Dermis microvascular lymphatic vessel endothelial cell (primary cell): ENCODE results near the gene AKR7A3. TPM values are rescaled to one million over a fixed set of nuclear protein-coding genes. Genes with fewer than 3 reads are reported as not detected.
A peak's percentile ranks its signal among the peaks of the same experiment; 100 is the strongest.

Experiments used
- DNase-seq, 2 donors: peaks; one replicate each; pipeline versions ENCODE4 v3.0.0 to v3.0.0-alpha.2; 2010; ENCODE audit warnings: low read depth in 2 of 2
- total RNA-seq: library from RNA; depleted of rRNA; stranded (reverse); fragments of >200 nt; gene quantifications from 2 replicates; pipeline ENCODE4 v1.2.1, GENCODE V29; 2014

The AKR7A3 gene
- total RNA-seq, 1 donor from 2014 or later = 0.13 TPM

DNA sequence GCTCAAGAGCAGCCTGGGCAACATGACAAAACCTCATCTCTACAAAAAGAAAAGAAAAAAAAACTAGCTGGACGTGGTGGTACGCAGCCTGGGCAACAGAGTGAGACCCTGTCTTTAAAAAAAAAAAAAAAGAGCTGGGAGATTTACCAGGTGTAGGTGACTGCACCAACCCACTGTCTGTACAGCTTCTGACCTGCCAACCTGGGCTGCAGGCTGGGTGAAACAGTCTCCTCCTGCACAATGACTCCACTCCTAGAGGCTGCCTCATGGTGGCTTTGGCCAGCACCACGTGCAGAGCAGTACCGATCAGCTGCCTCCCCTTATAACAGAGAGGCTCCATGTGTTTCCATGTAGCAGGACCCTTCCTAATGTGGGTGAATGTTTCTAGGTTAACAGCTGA, 33.3 kb downstream of the AKR7A3 start:
- DNase-seq = no peak

GRCh38 chr1:19254416-19254815, 34.2 kb downstream of the AKR7A3 start:
- no peak for DNase-seq

GRCh38 chr1:19251305-19252196, 37.0 kb downstream of the AKR7A3 start, which contains the start of the genes EMC1 and MRTO4:
EMC1 (minus strand) TSS chr1:19251524; CDS start chr1:19251509, 15 bp downstream.
MRTO4 (plus strand) TSS chr1:19251805; CDS start chr1:19251836, 31 bp downstream.
- peak; percentile 47 to 81 for DNase-seq

GRCh38 chr1:19250629-19251304, 37.8 kb downstream of the AKR7A3 start:
- no peak for DNase-seq

GRCh38 chr1:19240673-19241538, 47.7 kb downstream of the AKR7A3 start:
- peak; percentile 39 to 59 for DNase-seq

GRCh38 chr1:19239876-19240275, 48.7 kb downstream of the AKR7A3 start:
- DNase-seq = no peak

DNA sequence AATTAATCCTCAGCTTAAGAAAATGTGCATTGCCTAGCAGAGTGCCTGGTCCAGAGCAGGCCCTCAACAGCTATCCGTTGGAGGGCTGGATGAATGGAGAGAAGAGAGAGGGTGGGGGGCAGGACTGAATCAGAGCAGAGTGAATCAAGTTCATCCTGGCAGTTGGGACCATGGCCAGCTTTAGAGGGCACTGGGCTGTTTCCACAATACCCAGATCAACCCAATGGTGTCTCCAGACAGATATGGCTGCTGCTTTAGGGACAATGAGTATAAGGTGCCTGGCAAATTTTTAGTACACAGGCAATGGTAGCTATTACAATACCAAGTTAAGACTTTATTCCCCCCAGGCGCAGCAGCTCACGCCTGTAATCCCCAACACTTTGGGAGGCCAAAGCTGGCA, 54.3 kb downstream of the AKR7A3 start:
- DNase-seq = no peak

Other genes with a start within 250 kb of the AKR7A3 start
- gene UBR4, start 78.5 kb downstream of the AKR7A3 start, total RNA-seq = 74.1 and 99.1 TPM in 2 replicates
- 38.1 and 41.6 TPM in 2 replicates for gene EMC1, start 37.2 kb downstream of the AKR7A3 start, total RNA-seq
- gene MRTO4, start 37.0 kb downstream of the AKR7A3 start, total RNA-seq = 19.4 and 19.7 TPM in 2 replicates
- 49.7 and 67.5 TPM in 2 replicates for gene AKR7A2, start 23.4 kb upstream of the AKR7A3 start, total RNA-seq
- 10.9 and 18.5 TPM in 2 replicates for gene SLC66A1, start 23.6 kb upstream of the AKR7A3 start, total RNA-seq
- gene CAPZB, start 196.8 kb upstream of the AKR7A3 start, total RNA-seq = 119 and 202 TPM in 2 replicates